ENCODE measurements around the gene PPM1H. TPM values are rescaled to one million over a fixed set of nuclear protein-coding genes. Genes with fewer than 3 reads are reported as not detected.
A peak's percentile ranks its signal among the peaks of the same experiment; 100 is the strongest.

PPM1H gene
- total and polyA plus RNA-seq, 10 of the 15 experiments (the other 5 are each of a cell fraction or from before 2014, with no cell fraction given), result 0.11 to 0.83 (median 0.49) TPM

DNA sequence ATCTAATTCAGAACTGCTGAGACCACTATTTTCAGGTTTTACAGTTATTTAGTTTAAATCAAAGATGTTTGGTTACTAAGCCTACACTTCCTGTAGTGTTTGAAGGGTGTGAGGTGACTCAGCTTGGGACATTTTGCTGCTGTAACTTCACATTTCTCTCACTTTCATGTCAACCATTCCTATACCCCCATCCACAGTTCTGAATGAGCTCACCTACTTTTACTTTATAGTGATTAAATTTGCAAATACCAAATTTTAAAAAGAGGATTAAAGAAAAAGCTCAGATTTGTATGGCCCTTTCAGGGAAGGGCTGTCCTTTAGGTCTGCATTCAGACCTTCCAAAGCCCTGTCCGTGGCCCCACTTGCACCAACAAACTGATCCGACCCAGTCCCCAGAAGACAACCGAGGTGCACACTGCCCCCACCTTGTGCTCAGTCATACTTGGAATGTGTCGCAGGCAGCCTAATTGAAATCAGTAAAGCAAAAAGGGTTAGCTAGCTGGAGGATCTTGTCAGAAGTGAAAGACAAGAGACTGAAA is 294.0 kb downstream of the PPM1H start (continued):
- TF ChIP-seq ZBTB4 (CRISPR knock-in tag; IDR thresholded peaks at IDR 0.05) (no peak), ZNF384 (IDR thresholded peaks at IDR 0.05; ENCODE audit: borderline replicate concordance, low read depth, low read length) (no peak), SPI1 (IDR thresholded peaks at IDR 0.05; ENCODE audit: borderline replicate concordance, insufficient read depth, low read depth, low read length) (no peak), WRNIP1 (IDR thresholded peaks at IDR 0.05; ENCODE audit: borderline replicate concordance, low read depth, low read length) (no peak), IKZF1 (conservative IDR thresholded peaks at IDR 0.05) (peak; percentile 39; the same call in 1 of the 2 replicates), TAF1 (IDR thresholded peaks at IDR 0.05; ENCODE audit: borderline replicate concordance, low read depth, low read length) (peak; percentile 22; the same call in 1 of the 2 replicates), ZZZ3 (IDR thresholded peaks at IDR 0.05; ENCODE audit: control insufficient read depth, insufficient read length, low read depth) (no peak), REST (IDR thresholded peaks at IDR 0.05; ENCODE audit: low read depth, low read length) (no peak), ZBTB33 (IDR thresholded peaks at IDR 0.05) (no peak), POLR2AphosphoS2 (IDR thresholded peaks at IDR 0.05; ENCODE audit: low read depth, low read length) (no peak), SIX5 (IDR thresholded peaks at IDR 0.05; ENCODE audit: low read depth, low read length, severe bottlenecking) (no peak), ETV6 (conservative IDR thresholded peaks at IDR 0.05 in 1 of 2, IDR thresholded peaks at IDR 0.05 in 1 of 2; ENCODE audit: borderline replicate concordance in 1 of 2, low read depth in 1 of 2) (peak in 1 of 2 experiments; percentile 61; a peak in 2 of 4 replicates), LARP7 (IDR thresholded peaks at IDR 0.05) (no peak), MYC (IDR thresholded peaks at IDR 0.05; ENCODE audit: insufficient read depth, insufficient read length, insufficient replicate concordance, low read length, severe bottlenecking) (no peak), MXI1 (IDR thresholded peaks at IDR 0.05; ENCODE audit: low read depth, low read length) (no peak), TCF7 (IDR thresholded peaks at IDR 0.05; ENCODE audit: borderline replicate concordance) (0 out of 2 replicates have a peak, but pooled peaks have one; percentile 58), ZBED1 (IDR thresholded peaks at IDR 0.05; ENCODE audit: borderline replicate concordance) (peak; percentile 35; the same call in 1 of the 2 replicates)
- TF ChIP-seq, protein P1, sequence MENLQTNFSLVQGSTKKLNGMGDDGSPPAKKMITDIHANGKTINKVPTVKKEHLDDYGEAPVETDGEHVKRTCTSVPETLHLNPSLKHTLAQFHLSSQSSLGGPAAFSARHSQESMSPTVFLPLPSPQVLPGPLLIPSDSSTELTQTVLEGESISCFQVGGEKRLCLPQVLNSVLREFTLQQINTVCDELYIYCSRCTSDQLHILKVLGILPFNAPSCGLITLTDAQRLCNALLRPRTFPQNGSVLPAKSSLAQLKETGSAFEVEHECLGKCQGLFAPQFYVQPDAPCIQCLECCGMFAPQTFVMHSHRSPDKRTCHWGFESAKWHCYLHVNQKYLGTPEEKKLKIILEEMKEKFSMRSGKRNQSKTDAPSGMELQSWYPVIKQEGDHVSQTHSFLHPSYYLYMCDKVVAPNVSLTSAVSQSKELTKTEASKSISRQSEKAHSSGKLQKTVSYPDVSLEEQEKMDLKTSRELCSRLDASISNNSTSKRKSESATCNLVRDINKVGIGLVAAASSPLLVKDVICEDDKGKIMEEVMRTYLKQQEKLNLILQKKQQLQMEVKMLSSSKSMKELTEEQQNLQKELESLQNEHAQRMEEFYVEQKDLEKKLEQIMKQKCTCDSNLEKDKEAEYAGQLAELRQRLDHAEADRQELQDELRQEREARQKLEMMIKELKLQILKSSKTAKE (IDR thresholded peaks at IDR 0.05; ENCODE audit: low read depth, poor library complexity, severe bottlenecking), result no peak

Data from GM12878 (cell line).